Activated B cell treated with CpG ODN at 0.5 μM for 24 hours (primary cell): ENCODE data around the gene HCRTR1. TPM values are rescaled to one million over a fixed set of nuclear protein-coding genes. Genes with fewer than 3 reads are reported as not detected.

Experiments
- ATAC-seq: fragments of 200-7000 bp; cut with Tn5 transposase; one replicate; pipeline ENCODE4 v1.10.0; 2021; ENCODE audit warnings: low read depth, mild to moderate bottlenecking, moderate library complexity
- CTCF ChIA-PET: fragments of 350-600 bp; sonication (Branson Sonifier 250); formaldehyde crosslinking; loops from one replicate; lab custom pipeline; 2021; ENCODE audit warnings: antibody characterized with exemption; lab: Charles Lee
- POLR2A ChIA-PET: fragments of 350-600 bp; sonication (Branson Sonifier 250); formaldehyde crosslinking; loops from one replicate; lab custom pipeline; 2021; ENCODE audit warnings: antibody characterized with exemption; lab: Charles Lee
- DNase-seq: peaks from one replicate; pipeline ENCODE4 v3.0.0; 2022
- H3K27ac Mint-ChIP-seq: one replicate; pipeline ENCODE4 v1.8.0; 2020; ENCODE audit warnings: mixed read lengths
- H3K27me3 Mint-ChIP-seq: one replicate; pipeline ENCODE4 v1.8.0; 2021; ENCODE audit warnings: mixed read lengths
- H3K36me3 Mint-ChIP-seq: one replicate; pipeline ENCODE4 v1.8.0; 2021; ENCODE audit warnings: low read depth, mixed read lengths
- H3K4me1 Mint-ChIP-seq: one replicate; pipeline ENCODE4 v1.8.0; 2021; ENCODE audit warnings: mixed read lengths
- H3K4me3 Mint-ChIP-seq: one replicate; pipeline ENCODE4 v1.8.0; 2020; ENCODE audit warnings: mild to moderate bottlenecking, mixed read lengths
- H3K9me3 Mint-ChIP-seq: one replicate; pipeline ENCODE4 v1.8.0; 2020; ENCODE audit warnings: mixed read lengths
- CTCF ChIP-seq: fragments of 200-600 bp; IDR thresholded peaks from one replicate; pipeline ENCODE4 v1.8.0; 2022; ENCODE audit warnings: antibody characterized with exemption, mild to moderate bottlenecking
- intact Hi-C: fragments of 100-400 bp; cut with micrococcal nuclease; formaldehyde crosslinking; loops from one replicate; pipeline ENCODE4 v1.15.1; 2024
- total RNA-seq: library from RNA; stranded (reverse); gene quantifications from 2 replicates; pipeline ENCODE4 v1.2.3, GENCODE V29; 2022

Gene HCRTR1
- total RNA-seq, 1 donor from 2014 or later, result not detected

GRCh38 chr1:31675756-31676155, 58.3 kb downstream of the HCRTR1 start:
- no peak for TF ChIP-seq CTCF
- no peak for ATAC-seq
- Mint-ChIP-seq H3K9me3 (no peaks in the 10 kb centered on the region), H3K27me3 (peaks cover 16% of the 10 kb centered on the region), H3K4me3 (no peak overlapping the region), H3K4me1 (no peaks in the 10 kb centered on the region), H3K36me3 (no peaks in the 10 kb centered on the region), H3K27ac (no peak overlapping the region)
- no peak for DNase-seq
- intact Hi-C loops, result no loop called here
- CTCF ChIA-PET, result no interaction called here
- POLR2A ChIA-PET, result no interaction called here

Other genes with a start within 250 kb of the HCRTR1 start
- gene FABP3, start 244.6 kb upstream of the HCRTR1 start, total RNA-seq, result 0.49 TPM in 1 of 2 replicates, not detected in the other
- gene SERINC2, start 204.5 kb upstream of the HCRTR1 start, total RNA-seq, result 0.11 and 0.17 TPM in 2 replicates
- not detected in 2 replicates for gene TINAGL1, start 41.2 kb upstream of the HCRTR1 start, total RNA-seq
- gene PEF1, start 27.2 kb downstream of the HCRTR1 start, total RNA-seq, result 58.0 and 61.1 TPM in 2 replicates
- 0.17 and 0.31 TPM in 2 replicates for gene COL16A1, start 86.3 kb downstream of the HCRTR1 start, total RNA-seq
- 6.3 and 6.5 TPM in 2 replicates for gene ADGRB2, start 146.7 kb downstream of the HCRTR1 start, total RNA-seq
- gene SPOCD1, start 198.3 kb downstream of the HCRTR1 start, total RNA-seq, result not detected in 2 replicates